Prostate gland (tissue), 2 donors: ENCODE data around the gene VIPR2.

Experiments used
- POLR2AphosphoS5 ChIP-seq: sonication (generic); formaldehyde crosslinking; IDR thresholded peaks from one replicate; pipeline ENCODE4 v1.6.1; 2017; ENCODE audit warnings: antibody characterized with exemption
- TF ChIP-seq, protein P1 (sequence below), 4 experiments: fragments of 200-600 bp in 2 of 4; fragments of 450-650 bp in 2 of 4; sonication (generic) in 2 of 4; IDR thresholded peaks; 1 replicate in 3 of 4; 2 replicates in 1 of 4; pipeline ENCODE4 v1.5.1; 2016 to 2019; ENCODE audit warnings: antibody characterized with exemption in 4 of 4, mild to moderate bottlenecking in 2 of 4, moderate library complexity in 2 of 4

GRCh38 chr7:159097661-159098423, 46.8 kb downstream of the VIPR2 start:
- TF ChIP-seq POLR2AphosphoS5: no peak
- TF ChIP-seq, protein P1, sequence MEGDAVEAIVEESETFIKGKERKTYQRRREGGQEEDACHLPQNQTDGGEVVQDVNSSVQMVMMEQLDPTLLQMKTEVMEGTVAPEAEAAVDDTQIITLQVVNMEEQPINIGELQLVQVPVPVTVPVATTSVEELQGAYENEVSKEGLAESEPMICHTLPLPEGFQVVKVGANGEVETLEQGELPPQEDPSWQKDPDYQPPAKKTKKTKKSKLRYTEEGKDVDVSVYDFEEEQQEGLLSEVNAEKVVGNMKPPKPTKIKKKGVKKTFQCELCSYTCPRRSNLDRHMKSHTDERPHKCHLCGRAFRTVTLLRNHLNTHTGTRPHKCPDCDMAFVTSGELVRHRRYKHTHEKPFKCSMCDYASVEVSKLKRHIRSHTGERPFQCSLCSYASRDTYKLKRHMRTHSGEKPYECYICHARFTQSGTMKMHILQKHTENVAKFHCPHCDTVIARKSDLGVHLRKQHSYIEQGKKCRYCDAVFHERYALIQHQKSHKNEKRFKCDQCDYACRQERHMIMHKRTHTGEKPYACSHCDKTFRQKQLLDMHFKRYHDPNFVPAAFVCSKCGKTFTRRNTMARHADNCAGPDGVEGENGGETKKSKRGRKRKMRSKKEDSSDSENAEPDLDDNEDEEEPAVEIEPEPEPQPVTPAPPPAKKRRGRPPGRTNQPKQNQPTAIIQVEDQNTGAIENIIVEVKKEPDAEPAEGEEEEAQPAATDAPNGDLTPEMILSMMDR (IDR thresholded peaks at IDR 0.05): no peak
